A549 (cell line): ENCODE measurements around the gene TTC21A.

Experiments
- CBX2 ChIP-seq: fragments of 200-600 bp; sonication (generic); IDR thresholded peaks from 2 replicates; pipeline ENCODE4 v1.6.1; 2016; ENCODE audit warnings: low read depth, mild to moderate bottlenecking, borderline replicate concordance
- CEBPB ChIP-seq, 2 experiments: fragments of >200 bp in 1 of 2; sonication (Bioruptor Twin) in 1 of 2; formaldehyde crosslinking in 1 of 2; IDR thresholded peaks; 2 replicates each; pipeline ENCODE4 v1.6.1; 2012 to 2016
- CTCF ChIP-seq: fragments of >200 bp; sonication (Bioruptor Twin); formaldehyde crosslinking; IDR thresholded peaks from 3 replicates; pipeline ENCODE4 v1.5.1; 2016
- HDAC2 ChIP-seq: fragments of 200-600 bp; sonication (generic); IDR thresholded peaks from 2 replicates; pipeline ENCODE4 v1.6.1; 2016
- HOXA7 ChIP-seq: fragments of 250-450 bp; sonication (Bioruptor Pico); IDR thresholded peaks from 2 replicates; pipeline ENCODE4 v1.5.0; 2020; ENCODE audit warnings: mild to moderate bottlenecking, moderate library complexity
- JUN ChIP-seq, 2 experiments: fragments of >200 bp; sonication (Bioruptor Twin); formaldehyde crosslinking; IDR thresholded peaks; 2 replicates in 1 of 2; 3 replicates in 1 of 2; pipeline ENCODE4 v1.6.1; 2016 to 2017
- KDM1A ChIP-seq: fragments of 200-600 bp; sonication (generic); IDR thresholded peaks from 2 replicates; pipeline ENCODE4 v1.6.1; 2016; ENCODE audit warnings: low read depth, mild to moderate bottlenecking
- MAX ChIP-seq: IDR thresholded peaks from 2 replicates; pipeline ENCODE4 v1.6.1; 2012
- MAZ ChIP-seq: fragments of 150-350 bp; IDR thresholded peaks from 2 replicates; pipeline ENCODE4 v1.6.1; 2014; ENCODE audit warnings: antibody characterized with exemption, low read depth, low read length, borderline replicate concordance
- NPAS2 ChIP-seq: fragments of 250-450 bp; sonication (Bioruptor Pico); IDR thresholded peaks from 2 replicates; pipeline ENCODE4 v1.8.0; 2022; ENCODE audit warnings: mild to moderate bottlenecking, moderate library complexity, borderline replicate concordance
- POLR2A ChIP-seq: IDR thresholded peaks from 2 replicates; pipeline ENCODE4 v1.6.1; 2012; ENCODE audit warnings: mild to moderate bottlenecking, low read length
- RAD21 ChIP-seq, 2 experiments: fragments of >200 bp in 1 of 2; sonication (Bioruptor Twin) in 1 of 2; formaldehyde crosslinking in 1 of 2; IDR thresholded peaks in 1 of 2; conservative IDR thresholded peaks in 1 of 2; 2 replicates in 1 of 2; 3 replicates in 1 of 2; pipeline ENCODE4 v1.6.1; 2012 to 2018; ENCODE audit warnings: inconsistent platforms in 1 of 2
- RCOR1 ChIP-seq: fragments of 150-350 bp; IDR thresholded peaks from 2 replicates; pipeline ENCODE4 v1.6.1; 2014; ENCODE audit warnings: antibody characterized with exemption, low read length, low read depth

GRCh38 chr3:39177708-39178332 lies 70.3 kb downstream of the TTC21A start:
- TF ChIP-seq CEBPB (IDR thresholded peaks at IDR 0.05) (no peak), CBX2 (no peak), CTCF (no peak), HOXA7 (CRISPR knock-in tag) (no peak), RAD21 (conservative IDR thresholded peaks at IDR 0.05 in 1 of 2, IDR thresholded peaks at IDR 0.05 in 1 of 2) (peak in 1 of 2 experiments; percentile 27; a peak in 1 of 5 replicates), POLR2A (peak; percentile 32; the same call in 1 of the 2 replicates), RCOR1 (no peak), MAZ (no peak), MAX (0 out of 2 replicates have a peak, but pooled peaks have one; percentile 43), NPAS2 (CRISPR knock-in tag) (no peak), KDM1A (no peak), JUN (IDR thresholded peaks at IDR 0.05) (peak; percentile 43 to 61; a peak in 3 of 5 replicates), HDAC2 (no peak)
